HepG2 (cell line): Measurements from ENCODE around the gene MRPL34. TPM values are rescaled to one million over a fixed set of nuclear protein-coding genes. Genes with fewer than 3 reads are reported as not detected.

Source experiments
- CEBPG ChIP-seq: IDR thresholded peaks from 2 replicates; pipeline ENCODE4 v1.6.1; 2016
- ETV6 ChIP-seq: sonication (generic); formaldehyde crosslinking; conservative IDR thresholded peaks from 2 replicates; pipeline ENCODE4 v1.4.0; 2020; ENCODE audit warnings: missing genetic modification reagents
- GABPB1 ChIP-seq: IDR thresholded peaks from 2 replicates; pipeline ENCODE4 v1.6.1; 2016; ENCODE audit warnings: mild to moderate bottlenecking, missing genetic modification reagents, moderate library complexity, missing compliant biosample characterization
- GMEB2 ChIP-seq: IDR thresholded peaks from 2 replicates; pipeline ENCODE4 v1.6.1; 2016; ENCODE audit warnings: missing biosample characterization, missing genetic modification reagents, low read depth
- HIVEP1 ChIP-seq: sonication (generic); formaldehyde crosslinking; IDR thresholded peaks from 2 replicates; pipeline ENCODE4 v1.4.0; 2020; ENCODE audit warnings: mild to moderate bottlenecking, missing genetic modification reagents
- IKZF4 ChIP-seq: sonication (generic); formaldehyde crosslinking; IDR thresholded peaks from 2 replicates; pipeline ENCODE4 v1.5.1; 2020; ENCODE audit warnings: borderline replicate concordance, mild to moderate bottlenecking, low read depth, missing genetic modification reagents; ENCODE audit errors: not compliant biosample characterization
- KLF11 ChIP-seq: IDR thresholded peaks from 2 replicates; pipeline ENCODE4 v1.6.1; 2016; ENCODE audit warnings: missing compliant biosample characterization
- KLF12 ChIP-seq: sonication (generic); formaldehyde crosslinking; IDR thresholded peaks from 2 replicates; pipeline ENCODE4 v1.4.0; 2020; ENCODE audit warnings: missing genetic modification reagents, borderline replicate concordance
- RARG ChIP-seq: sonication (generic); formaldehyde crosslinking; IDR thresholded peaks from 2 replicates; pipeline ENCODE4 v1.4.0; 2020; ENCODE audit warnings: low read depth, mild to moderate bottlenecking, missing genetic modification reagents
- RXRB ChIP-seq: IDR thresholded peaks from 2 replicates; pipeline ENCODE4 v1.6.1; 2016; ENCODE audit warnings: borderline replicate concordance, missing genetic modification reagents, missing compliant biosample characterization
- SP5 ChIP-seq: IDR thresholded peaks from 2 replicates; pipeline ENCODE4 v1.6.1; 2016; ENCODE audit warnings: low read depth, borderline replicate concordance
- ZNF124 ChIP-seq: sonication (generic); formaldehyde crosslinking; IDR thresholded peaks from 2 replicates; pipeline ENCODE4 v1.4.0; 2020; ENCODE audit warnings: missing genetic modification reagents
- ZNF264 ChIP-seq: sonication (generic); formaldehyde crosslinking; IDR thresholded peaks from 2 replicates; pipeline ENCODE4 v1.4.0; 2020; ENCODE audit warnings: missing genetic modification reagents
- ZNF282 ChIP-seq: fragments of 450-650 bp; IDR thresholded peaks from 2 replicates; pipeline ENCODE4 v1.6.1; 2018; ENCODE audit not compliant: partially characterized antibody
- ZNF652 ChIP-seq: IDR thresholded peaks from 2 replicates; pipeline ENCODE4 v1.6.1; 2016; ENCODE audit warnings: low read depth, borderline replicate concordance
- ZNF75D ChIP-seq: sonication (generic); formaldehyde crosslinking; IDR thresholded peaks from 2 replicates; pipeline ENCODE4 v1.8.1; 2023; ENCODE audit warnings: missing genetic modification reagents, mild to moderate bottlenecking, borderline replicate concordance
- ZNF782 ChIP-seq: sonication (generic); formaldehyde crosslinking; IDR thresholded peaks from 2 replicates; pipeline ENCODE4 v1.4.0; 2020; ENCODE audit warnings: missing genetic modification reagents, mild to moderate bottlenecking, borderline replicate concordance
- polyA plus RNA-seq, 8 experiments: library from polyadenylated mRNA; depleted of rRNA in 3 of 8; stranded (reverse) in 7 of 8; unstranded in 1 of 8; fragments of >200 nt; fragmentation: Illumina TruSeq in 4 of 8; extraction: Trizol in 4 of 8; gene quantifications; 2 replicates each; pipeline versions ENCODE4 v1.2.1 to v1.2.3, GENCODE V29; 2011 to 2016; ENCODE audit warnings: low read depth in 4 of 8, missing spikeins in 1 of 8, mixed read lengths in 1 of 8; ENCODE audit not compliant: insufficient read depth in 1 of 8
- total RNA-seq, 5 experiments: library from RNA; depleted of rRNA; stranded (reverse); fragments of >200 nt; fragmentation: Illumina TruSeq; extraction: Trizol; gene quantifications; 2 replicates each; pipeline ENCODE4 v1.2.3, GENCODE V29; 2016; ENCODE audit warnings: low read depth in 1 of 5
- TF ChIP-seq, protein P1 (sequence below): sonication (generic); formaldehyde crosslinking; IDR thresholded peaks from 2 replicates; pipeline ENCODE4 v1.9.0; 2022; ENCODE audit warnings: missing genetic modification reagents, mild to moderate bottlenecking, borderline replicate concordance
- TF ChIP-seq, protein P2 (sequence below): sonication (generic); formaldehyde crosslinking; IDR thresholded peaks from 2 replicates; pipeline ENCODE4 v1.5.0; 2020; ENCODE audit warnings: mild to moderate bottlenecking, missing genetic modification reagents
- TF ChIP-seq, protein P3 (sequence below): sonication (generic); formaldehyde crosslinking; conservative IDR thresholded peaks from 2 replicates; pipeline ENCODE4 v1.4.0; 2020; ENCODE audit warnings: missing genetic modification reagents
- TF ChIP-seq, protein P4 (sequence below): sonication (generic); formaldehyde crosslinking; IDR thresholded peaks from 2 replicates; pipeline ENCODE4 v1.4.0; 2020; ENCODE audit warnings: mild to moderate bottlenecking, missing genetic modification reagents

Gene MRPL34
- total and polyA plus RNA-seq, 2 of the 13 experiments (the other 11 are each of a cell fraction or from before 2014, with no cell fraction given): 74.0 to 77.3 TPM

- TF ChIP-seq, protein P1, sequence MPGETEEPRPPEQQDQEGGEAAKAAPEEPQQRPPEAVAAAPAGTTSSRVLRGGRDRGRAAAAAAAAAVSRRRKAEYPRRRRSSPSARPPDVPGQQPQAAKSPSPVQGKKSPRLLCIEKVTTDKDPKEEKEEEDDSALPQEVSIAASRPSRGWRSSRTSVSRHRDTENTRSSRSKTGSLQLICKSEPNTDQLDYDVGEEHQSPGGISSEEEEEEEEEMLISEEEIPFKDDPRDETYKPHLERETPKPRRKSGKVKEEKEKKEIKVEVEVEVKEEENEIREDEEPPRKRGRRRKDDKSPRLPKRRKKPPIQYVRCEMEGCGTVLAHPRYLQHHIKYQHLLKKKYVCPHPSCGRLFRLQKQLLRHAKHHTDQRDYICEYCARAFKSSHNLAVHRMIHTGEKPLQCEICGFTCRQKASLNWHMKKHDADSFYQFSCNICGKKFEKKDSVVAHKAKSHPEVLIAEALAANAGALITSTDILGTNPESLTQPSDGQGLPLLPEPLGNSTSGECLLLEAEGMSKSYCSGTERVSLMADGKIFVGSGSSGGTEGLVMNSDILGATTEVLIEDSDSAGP (CRISPR knock-in tag): peak; percentile 43; the same call in 1 of the 2 replicates
- TF ChIP-seq RARG (CRISPR knock-in tag) (no peak), IKZF4 (CRISPR knock-in tag) (no peak), KLF12 (peak; percentile 59; the same call in 1 of the 2 replicates), ZNF282 (no peak), ZNF264 (CRISPR knock-in tag) (no peak), SP5 (CRISPR knock-in tag) (no peak), GMEB2 (no peak), GABPB1 (CRISPR knock-in tag) (peak; percentile 43; the same call in 1 of the 2 replicates), ZNF782 (CRISPR knock-in tag) (no peak), KLF11 (CRISPR knock-in tag) (no peak), ETV6 (CRISPR knock-in tag) (no peak), CEBPG (CRISPR knock-in tag) (no peak), ZNF652 (CRISPR knock-in tag) (peak; percentile 89), ZNF124 (CRISPR knock-in tag) (peak; percentile 45; the same call in 1 of the 2 replicates), HIVEP1 (no peak), ZNF75D (CRISPR knock-in tag) (no peak), RXRB (peak; percentile 36; the same call in 1 of the 2 replicates)
- TF ChIP-seq, protein P2, sequence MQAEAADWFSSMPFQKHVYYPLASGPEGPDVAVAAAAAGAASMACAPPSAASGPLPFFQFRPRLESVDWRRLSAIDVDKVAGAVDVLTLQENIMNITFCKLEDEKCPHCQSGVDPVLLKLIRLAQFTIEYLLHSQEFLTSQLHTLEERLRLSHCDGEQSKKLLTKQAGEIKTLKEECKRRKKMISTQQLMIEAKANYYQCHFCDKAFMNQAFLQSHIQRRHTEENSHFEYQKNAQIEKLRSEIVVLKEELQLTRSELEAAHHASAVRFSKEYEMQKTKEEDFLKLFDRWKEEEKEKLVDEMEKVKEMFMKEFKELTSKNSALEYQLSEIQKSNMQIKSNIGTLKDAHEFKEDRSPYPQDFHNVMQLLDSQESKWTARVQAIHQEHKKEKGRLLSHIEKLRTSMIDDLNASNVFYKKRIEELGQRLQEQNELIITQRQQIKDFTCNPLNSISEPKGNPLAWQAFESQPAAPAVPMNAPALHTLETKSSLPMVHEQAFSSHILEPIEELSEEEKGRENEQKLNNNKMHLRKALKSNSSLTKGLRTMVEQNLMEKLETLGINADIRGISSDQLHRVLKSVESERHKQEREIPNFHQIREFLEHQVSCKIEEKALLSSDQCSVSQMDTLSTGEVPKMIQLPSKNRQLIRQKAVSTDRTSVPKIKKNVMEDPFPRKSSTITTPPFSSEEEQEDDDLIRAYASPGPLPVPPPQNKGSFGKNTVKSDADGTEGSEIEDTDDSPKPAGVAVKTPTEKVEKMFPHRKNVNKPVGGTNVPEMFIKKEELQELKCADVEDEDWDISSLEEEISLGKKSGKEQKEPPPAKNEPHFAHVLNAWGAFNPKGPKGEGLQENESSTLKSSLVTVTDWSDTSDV: 0 out of 2 replicates have a peak, but pooled peaks have one; percentile 56
- TF ChIP-seq, protein P3, sequence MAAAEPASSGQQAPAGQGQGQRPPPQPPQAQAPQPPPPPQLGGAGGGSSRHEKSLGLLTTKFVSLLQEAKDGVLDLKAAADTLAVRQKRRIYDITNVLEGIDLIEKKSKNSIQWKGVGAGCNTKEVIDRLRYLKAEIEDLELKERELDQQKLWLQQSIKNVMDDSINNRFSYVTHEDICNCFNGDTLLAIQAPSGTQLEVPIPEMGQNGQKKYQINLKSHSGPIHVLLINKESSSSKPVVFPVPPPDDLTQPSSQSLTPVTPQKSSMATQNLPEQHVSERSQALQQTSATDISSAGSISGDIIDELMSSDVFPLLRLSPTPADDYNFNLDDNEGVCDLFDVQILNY: no peak
- TF ChIP-seq, protein P4, sequence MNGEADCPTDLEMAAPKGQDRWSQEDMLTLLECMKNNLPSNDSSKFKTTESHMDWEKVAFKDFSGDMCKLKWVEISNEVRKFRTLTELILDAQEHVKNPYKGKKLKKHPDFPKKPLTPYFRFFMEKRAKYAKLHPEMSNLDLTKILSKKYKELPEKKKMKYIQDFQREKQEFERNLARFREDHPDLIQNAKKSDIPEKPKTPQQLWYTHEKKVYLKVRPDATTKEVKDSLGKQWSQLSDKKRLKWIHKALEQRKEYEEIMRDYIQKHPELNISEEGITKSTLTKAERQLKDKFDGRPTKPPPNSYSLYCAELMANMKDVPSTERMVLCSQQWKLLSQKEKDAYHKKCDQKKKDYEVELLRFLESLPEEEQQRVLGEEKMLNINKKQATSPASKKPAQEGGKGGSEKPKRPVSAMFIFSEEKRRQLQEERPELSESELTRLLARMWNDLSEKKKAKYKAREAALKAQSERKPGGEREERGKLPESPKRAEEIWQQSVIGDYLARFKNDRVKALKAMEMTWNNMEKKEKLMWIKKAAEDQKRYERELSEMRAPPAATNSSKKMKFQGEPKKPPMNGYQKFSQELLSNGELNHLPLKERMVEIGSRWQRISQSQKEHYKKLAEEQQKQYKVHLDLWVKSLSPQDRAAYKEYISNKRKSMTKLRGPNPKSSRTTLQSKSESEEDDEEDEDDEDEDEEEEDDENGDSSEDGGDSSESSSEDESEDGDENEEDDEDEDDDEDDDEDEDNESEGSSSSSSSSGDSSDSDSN (CRISPR knock-in tag): no peak
These were observed 40.5 kb downstream of the MRPL34 start (continued) for GRCh38 chr19:17346109-17346671.
